ENCODE measurements around the gene TTLL12. TPM values are rescaled to one million over a fixed set of nuclear protein-coding genes. Genes with fewer than 3 reads are reported as not detected.

Gene TTLL12
- total RNA-seq, 2 donors from 2014 or later: 21.0 to 25.1 TPM

GRCh38 chr22:43198126-43198525 lies 11.2 kb upstream of the TTLL12 start:
- no peak overlapping the region for H3K27ac ChIP-seq
- DNase-seq: no peak
- H3K4me3 ChIP-seq: no peak overlapping the region
- H3K4me1 ChIP-seq: no peaks in the 10 kb centered on the region
- no peak for TF ChIP-seq CTCF (IDR thresholded peaks at IDR 0.05)
- no peak for TF ChIP-seq POLR2A (IDR thresholded peaks at IDR 0.05)
- H3K36me3 ChIP-seq (replicated peaks in 1 of 2; ENCODE audit: insufficient read depth in 1 of 2, low read depth in 2 of 2): no peaks in the 10 kb centered on the region
- WGBS, 2 donors: 63 to 64% methylated on average over 3 to 5 of the region's 5 CpGs
- no peaks in the 10 kb centered on the region for H3K9me3 ChIP-seq
- intact Hi-C loops (cut with DNase I): no loop called here
- ATAC-seq: no peak
- H3K27me3 ChIP-seq: no peaks in the 10 kb centered on the region

- no peaks in the 10 kb centered on the region for H3K4me1 ChIP-seq
- WGBS, 2 donors: 43 to 54% methylated on average over 16 to 22 of the region's 22 CpGs
- no peak for DNase-seq
- H3K27me3 ChIP-seq: no peaks in the 10 kb centered on the region
- no peak for ATAC-seq
- H3K27ac ChIP-seq: no peak overlapping the region
- intact Hi-C loops (cut with DNase I): no loop called here
- no peaks in the 10 kb centered on the region for H3K9me3 ChIP-seq
- no peak overlapping the region for H3K4me3 ChIP-seq
- no peaks in the 10 kb centered on the region for H3K36me3 ChIP-seq (replicated peaks in 1 of 2; ENCODE audit: insufficient read depth in 1 of 2, low read depth in 2 of 2)
- TF ChIP-seq POLR2A (IDR thresholded peaks at IDR 0.05) (no peak), CTCF (IDR thresholded peaks at IDR 0.05) (no peak)
These were observed 10.5 kb upstream of the TTLL12 start for GRCh38 chr22:43197271-43197941.

- H3K36me3 ChIP-seq (replicated peaks in 1 of 2; ENCODE audit: insufficient read depth in 1 of 2, low read depth in 2 of 2): no peaks in the 10 kb centered on the region
- intact Hi-C loops (cut with DNase I): no loop called here
- DNase-seq: no peak
- no peaks in the 10 kb centered on the region for H3K4me1 ChIP-seq
- no peaks in the 10 kb centered on the region for H3K27me3 ChIP-seq
- no peaks in the 10 kb centered on the region for H3K9me3 ChIP-seq
- H3K4me3 ChIP-seq: no peak overlapping the region
- no peak overlapping the region for H3K27ac ChIP-seq
- ATAC-seq: no peak
- TF ChIP-seq CTCF (IDR thresholded peaks at IDR 0.05) (no peak), POLR2A (IDR thresholded peaks at IDR 0.05) (no peak)
These were observed 4.9 kb upstream of the TTLL12 start for GRCh38 chr22:43191831-43192230.

- no peak for TF ChIP-seq CTCF (IDR thresholded peaks at IDR 0.05)
- Histone ChIP-seq H3K36me3 (replicated peaks in 1 of 2; ENCODE audit: insufficient read depth in 1 of 2, low read depth in 2 of 2) (no peaks in the 10 kb centered on the region), H3K4me1 (peaks cover 13% of the 10 kb centered on the region), H3K4me3 (no peak overlapping the region), H3K27ac (no peak overlapping the region), H3K27me3 (no peaks in the 10 kb centered on the region), H3K9me3 (no peaks in the 10 kb centered on the region)
- ATAC-seq (no peak), DNase-seq (no peak)
- intact Hi-C loops (cut with DNase I): no loop called here
- 82 to 87% methylated on average over 5 of the region's 5 CpGs for WGBS, 2 donors
These were observed 2.1 kb upstream of the TTLL12 start for GRCh38 chr22:43188829-43189545.
